Calu3 (cell line): ENCODE measurements around the gene ELF3. TPM values are rescaled to one million over a fixed set of nuclear protein-coding genes. Genes with fewer than 3 reads are reported as not detected.
"Not testable (repeated sequence)": the region's sequence is repeated elsewhere in the genome, so short reads cannot be mapped to it uniquely, and the experiment has no call there.

Experiments
- Bru-seq: library from RNA; stranded (reverse); fragments of 400-500 nt; gene quantifications from one replicate; lab custom pipeline; 2021; lab: Mats Ljungman, UMichigan
- BruChase-seq, 2 experiments: library from RNA; stranded (reverse); fragments of 400-500 nt; gene quantifications; one replicate each; lab custom pipeline; 2021; lab: Mats Ljungman, UMichigan
- BruUV-seq: library from RNA; stranded (reverse); fragments of 400-500 nt; replicated peaks from 2 replicates; lab custom pipeline; 2021; lab: Mats Ljungman, UMichigan
- CTCF ChIA-PET: fragments of 300-600 bp; sonication (Branson Sonifier 250); formaldehyde crosslinking; loops from one replicate; lab custom pipeline; 2022; ENCODE audit warnings: antibody characterized with exemption; lab: Charles Lee
- DNase-seq: peaks from one replicate; pipeline ENCODE4 v3.0.0; 2022
- H3K27ac Mint-ChIP-seq: one replicate; pipeline ENCODE4 v1.8.0; 2022; ENCODE audit warnings: mixed read lengths; ENCODE audit not compliant: unreplicated experiment
- H3K27me3 Mint-ChIP-seq: one replicate; pipeline ENCODE4 v1.8.0; 2022; ENCODE audit warnings: mixed read lengths; ENCODE audit not compliant: unreplicated experiment
- H3K36me3 Mint-ChIP-seq: one replicate; pipeline ENCODE4 v1.8.0; 2022; ENCODE audit warnings: mild to moderate bottlenecking, moderate library complexity, mixed read lengths; ENCODE audit not compliant: insufficient read depth, unreplicated experiment
- H3K4me1 Mint-ChIP-seq: one replicate; pipeline ENCODE4 v1.8.0; 2022; ENCODE audit warnings: mild to moderate bottlenecking, low read depth, mixed read lengths; ENCODE audit not compliant: unreplicated experiment
- H3K4me3 Mint-ChIP-seq: one replicate; pipeline ENCODE4 v1.8.0; 2022; ENCODE audit warnings: mild to moderate bottlenecking, low read depth, moderate library complexity, mixed read lengths; ENCODE audit not compliant: unreplicated experiment
- H3K9me3 Mint-ChIP-seq: one replicate; pipeline ENCODE4 v1.8.0; 2022; ENCODE audit warnings: low read depth, mixed read lengths; ENCODE audit not compliant: unreplicated experiment
- intact Hi-C: fragments of 100-400 bp; cut with micrococcal nuclease; formaldehyde crosslinking; loops from one replicate; pipeline ENCODE4 v1.10.0; 2022; ENCODE audit not compliant: unreplicated experiment
- long read RNA-seq: library from polyadenylated mRNA; stranded (forward); transcript quantifications from one replicate; pipeline ENCODE4 v2.0.0, GENCODE V29; 2022
- total RNA-seq: library from RNA; stranded (reverse); gene quantifications from 2 replicates; pipeline ENCODE4 v1.2.3, GENCODE V29; 2022
- TF ChIP-seq, protein P1 (sequence below): fragments of 200-600 bp; IDR thresholded peaks from one replicate; pipeline ENCODE4 v1.8.0; 2022; ENCODE audit warnings: antibody characterized with exemption; ENCODE audit not compliant: unreplicated experiment

Gene ELF3
- 830 and 907 TPM in 2 replicates for total RNA-seq
- Bru-seq, nascent RNA, result percentile 99 among the genes with signal in this experiment
- BruChase-seq, experiment 1, labeled RNA remaining after a 6-hour chase, result percentile 97 among the genes with signal in this experiment
- BruChase-seq, experiment 2, labeled RNA remaining after a 2-hour chase, result percentile 99 among the genes with signal in this experiment
- long read RNA-seq, full-length matches to known transcripts, result 534 of 690 reads
- long read RNA-seq, partial matches to known transcripts, result 14 of 690 reads
- long read RNA-seq, other reads (novel, unspliced or antisense), result 142 of 690 reads

DNA sequence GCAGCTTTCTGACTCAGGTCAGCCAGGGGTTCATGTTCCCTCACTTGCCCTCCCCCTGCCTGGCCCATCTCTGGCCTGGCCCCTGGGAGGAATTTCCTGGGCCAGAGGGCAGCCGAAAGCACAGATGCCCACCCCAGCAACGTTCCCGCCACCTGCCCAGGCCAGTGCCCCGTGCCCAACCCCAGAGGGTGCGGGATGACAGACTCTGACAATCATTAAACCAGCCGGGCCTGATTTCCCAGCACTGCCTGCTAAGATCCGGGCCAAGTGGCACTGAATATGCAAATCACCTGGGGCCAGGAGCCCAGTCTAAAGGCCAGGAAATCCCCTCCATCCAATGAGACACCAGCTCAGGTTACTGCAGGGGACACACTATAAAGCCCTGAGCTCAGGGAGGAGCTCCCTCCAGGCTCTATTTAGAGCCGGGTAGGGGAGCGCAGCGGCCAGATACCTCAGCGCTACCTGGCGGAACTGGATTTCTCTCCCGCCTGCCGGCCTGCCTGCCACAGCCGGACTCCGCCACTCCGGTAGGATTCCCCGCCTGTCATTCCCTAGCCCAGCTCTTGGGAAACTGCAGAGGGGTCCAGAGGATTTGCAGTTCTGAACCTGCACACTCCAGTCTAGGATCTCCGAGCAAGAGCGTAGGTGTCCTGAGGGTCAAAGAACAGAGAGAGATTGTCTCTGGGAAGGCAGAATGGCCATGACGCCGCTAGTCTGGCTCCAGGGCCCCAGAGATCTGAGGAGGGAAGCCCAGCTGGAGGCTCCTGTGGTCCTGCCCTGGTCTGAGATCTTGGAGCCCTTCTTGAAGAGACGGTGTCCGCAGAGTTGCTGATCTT is at the start of gene ELF3:
TSS of gene ELF3 (plus strand) at position 408 of the 836 bp plus-strand sequence. CDS start 550 bp downstream, outside the sequence.
- Mint-ChIP-seq H3K27ac (peak within 1 kb of the TSS; percentile 89), H3K36me3 (peaks cover 93% of the 10 kb centered on the region), H3K4me1 (peaks cover 55% of the 10 kb centered on the region), H3K9me3 (no peaks in the 10 kb centered on the region), H3K4me3 (peak within 1 kb of the TSS; percentile 92), H3K27me3 (no peaks in the 10 kb centered on the region)
- TF ChIP-seq, protein P1, sequence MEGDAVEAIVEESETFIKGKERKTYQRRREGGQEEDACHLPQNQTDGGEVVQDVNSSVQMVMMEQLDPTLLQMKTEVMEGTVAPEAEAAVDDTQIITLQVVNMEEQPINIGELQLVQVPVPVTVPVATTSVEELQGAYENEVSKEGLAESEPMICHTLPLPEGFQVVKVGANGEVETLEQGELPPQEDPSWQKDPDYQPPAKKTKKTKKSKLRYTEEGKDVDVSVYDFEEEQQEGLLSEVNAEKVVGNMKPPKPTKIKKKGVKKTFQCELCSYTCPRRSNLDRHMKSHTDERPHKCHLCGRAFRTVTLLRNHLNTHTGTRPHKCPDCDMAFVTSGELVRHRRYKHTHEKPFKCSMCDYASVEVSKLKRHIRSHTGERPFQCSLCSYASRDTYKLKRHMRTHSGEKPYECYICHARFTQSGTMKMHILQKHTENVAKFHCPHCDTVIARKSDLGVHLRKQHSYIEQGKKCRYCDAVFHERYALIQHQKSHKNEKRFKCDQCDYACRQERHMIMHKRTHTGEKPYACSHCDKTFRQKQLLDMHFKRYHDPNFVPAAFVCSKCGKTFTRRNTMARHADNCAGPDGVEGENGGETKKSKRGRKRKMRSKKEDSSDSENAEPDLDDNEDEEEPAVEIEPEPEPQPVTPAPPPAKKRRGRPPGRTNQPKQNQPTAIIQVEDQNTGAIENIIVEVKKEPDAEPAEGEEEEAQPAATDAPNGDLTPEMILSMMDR, result no peak
- TSS peak; percentile 50 for BruUV-seq
- DNase-seq, result peak; percentile 98
- CTCF ChIA-PET, result interaction anchor here (0.5 to 4.3 kb wide), 18 partner anchors 11 to 124 kb away, joined by 3 to 47 read pairs (median 6); no protein-coding TSS in a partner anchor
- intact Hi-C loops, result loop anchor here (2.0 kb wide), 2 partner anchors 46 to 102 kb away; no protein-coding TSS in a partner anchor

DNA sequence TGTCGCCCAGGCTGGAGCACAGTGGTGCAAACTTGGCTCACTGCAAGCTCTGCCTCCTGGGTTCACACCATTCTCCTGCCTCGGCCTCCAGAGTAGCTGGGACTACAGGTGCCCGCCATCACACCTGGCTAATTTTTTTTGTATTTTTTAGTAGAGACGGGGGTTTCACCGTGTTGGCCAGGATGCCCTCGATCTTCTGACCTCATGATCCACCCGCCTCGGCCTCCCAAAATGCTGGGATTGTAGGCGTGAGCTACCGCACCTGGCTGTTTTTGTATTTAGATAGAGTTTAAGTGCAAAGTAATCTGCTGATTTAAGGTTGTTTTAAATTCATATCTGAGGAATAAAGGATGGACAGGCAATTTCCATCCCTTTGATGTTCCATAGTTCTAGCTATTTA is 48.0 kb upstream of the ELF3 start:
- H3K27me3 Mint-ChIP-seq, BruUV-seq, H3K4me3 Mint-ChIP-seq, H3K9me3 Mint-ChIP-seq, H3K4me1 Mint-ChIP-seq, DNase-seq, H3K27ac Mint-ChIP-seq, intact Hi-C loops: not testable (repeated sequence)
- CTCF ChIA-PET, result interaction anchor here (1.0 kb wide), 1 partner anchor 17 kb away, joined by 3 read pairs; no protein-coding TSS in a partner anchor
- peaks cover 89% of the 10 kb centered on the region for H3K36me3 Mint-ChIP-seq

DNA sequence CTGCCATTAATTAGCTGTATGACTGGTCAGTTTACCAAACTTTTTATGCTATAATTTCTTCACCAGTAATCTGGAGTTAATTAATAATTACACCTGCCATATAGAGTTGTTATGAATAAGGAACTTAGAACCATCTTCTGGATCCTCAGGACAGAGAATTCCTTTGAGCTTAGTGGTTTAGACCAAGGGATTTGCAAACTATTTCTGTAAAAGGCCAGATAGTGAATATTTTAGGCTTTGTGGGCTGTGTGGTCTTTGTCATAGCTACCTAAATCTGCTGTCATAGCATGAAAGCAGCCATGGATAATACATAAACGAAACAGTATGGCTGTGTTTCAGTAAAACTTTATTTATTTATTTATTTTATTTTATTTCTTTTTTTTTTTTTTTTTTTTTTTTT is 46.1 kb upstream of the ELF3 start:
- H3K36me3 Mint-ChIP-seq, result peaks cover 87% of the 10 kb centered on the region
- H3K27me3 Mint-ChIP-seq, result no peaks in the 10 kb centered on the region
- no peak overlapping the region for H3K4me3 Mint-ChIP-seq
- CTCF ChIA-PET, result interaction anchor here (0.6 kb wide), 1 partner anchor 9 kb away, joined by 3 read pairs; no protein-coding TSS in a partner anchor
- no TSS peak for BruUV-seq
- H3K27ac Mint-ChIP-seq, result no peak overlapping the region
- intact Hi-C loops, result no loop called here
- DNase-seq, result no peak
- H3K4me1 Mint-ChIP-seq, result no peaks in the 10 kb centered on the region
- no peaks in the 10 kb centered on the region for H3K9me3 Mint-ChIP-seq
- TF ChIP-seq, protein P1, result no peak

DNA sequence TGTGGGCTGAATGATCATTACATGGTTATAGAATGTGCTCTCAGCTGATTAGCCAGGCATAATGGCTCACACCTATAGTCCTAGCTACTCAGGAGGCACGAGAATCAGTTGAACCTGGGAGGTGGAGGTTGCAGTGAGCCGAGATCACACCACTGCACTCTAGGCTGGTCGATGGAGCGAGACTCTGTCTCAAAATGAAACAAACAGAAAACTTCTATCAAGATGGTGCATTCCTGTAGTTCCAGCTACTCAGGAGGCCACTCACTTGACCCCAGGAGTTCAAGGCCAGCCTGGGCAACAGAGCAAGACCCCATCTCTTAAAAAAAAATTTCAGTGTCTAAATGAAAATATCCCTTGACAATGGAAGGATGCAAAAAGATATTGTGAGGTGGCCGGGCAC is 44.2 kb upstream of the ELF3 start:
- peaks cover 87% of the 10 kb centered on the region for H3K36me3 Mint-ChIP-seq
- H3K9me3 Mint-ChIP-seq, result no peaks in the 10 kb centered on the region
- no TSS peak for BruUV-seq
- TF ChIP-seq, protein P1, result no peak
- no peak for DNase-seq
- no peaks in the 10 kb centered on the region for H3K4me1 Mint-ChIP-seq
- intact Hi-C loops, result no loop called here
- no peaks in the 10 kb centered on the region for H3K27me3 Mint-ChIP-seq
- CTCF ChIA-PET, result interaction anchor here (1.8 kb wide), 1 partner anchor 70 kb away, joined by 4 read pairs; no protein-coding TSS in a partner anchor
- H3K4me3 Mint-ChIP-seq, result no peak overlapping the region
- no peak overlapping the region for H3K27ac Mint-ChIP-seq
